CD4-positive, alpha-beta T cell treated with Interferon gamma for 1 hour (primary cell): ENCODE data around the gene ANKMY1.

ENCODE experiments used
- DNase-seq: peaks from one replicate; pipeline ENCODE4 v3.0.0-alpha.2; 2020

Gene ANKMY1

DNA sequence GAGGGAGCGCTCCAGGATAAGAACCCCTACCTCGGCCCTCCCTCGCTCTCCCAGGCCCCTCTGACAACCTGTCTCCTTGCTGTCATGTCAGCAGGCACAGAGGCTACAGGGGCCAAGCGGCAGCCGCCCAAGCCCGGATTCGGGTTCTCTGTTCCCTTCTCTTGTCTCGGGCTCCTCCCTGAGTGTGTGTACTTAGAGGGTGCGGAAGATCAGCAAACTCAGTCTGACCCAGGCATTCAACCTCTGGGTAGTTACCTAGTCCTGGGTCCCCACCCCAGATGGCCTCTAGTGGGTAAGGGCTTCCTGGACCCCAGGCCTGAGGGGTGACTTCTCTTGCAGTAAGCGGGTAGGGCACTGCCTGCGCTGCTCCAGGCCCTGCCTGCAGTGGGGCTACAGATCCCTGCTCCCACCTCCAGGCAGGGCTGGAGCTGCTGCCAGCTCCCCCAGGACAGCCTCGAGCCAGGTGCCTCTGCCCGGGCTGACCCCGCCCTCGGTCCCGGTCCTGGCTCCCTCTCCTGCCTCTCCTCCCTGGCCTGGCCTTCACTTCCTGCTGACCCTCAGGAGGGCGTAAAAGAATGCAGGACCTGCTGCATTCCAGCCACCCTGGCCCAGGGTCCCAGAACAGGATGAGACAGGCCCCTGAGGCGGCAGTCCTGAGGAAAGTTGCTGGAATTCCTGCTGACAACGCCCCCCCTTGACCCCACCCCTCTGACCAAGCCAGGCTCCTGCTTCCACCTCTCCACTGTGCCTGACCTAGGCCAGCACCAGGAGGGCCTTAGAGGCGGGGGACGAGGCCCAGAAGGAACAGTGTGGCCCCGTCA lies 100.4 kb downstream of the ANKMY1 start:
- no peak for DNase-seq

DNA sequence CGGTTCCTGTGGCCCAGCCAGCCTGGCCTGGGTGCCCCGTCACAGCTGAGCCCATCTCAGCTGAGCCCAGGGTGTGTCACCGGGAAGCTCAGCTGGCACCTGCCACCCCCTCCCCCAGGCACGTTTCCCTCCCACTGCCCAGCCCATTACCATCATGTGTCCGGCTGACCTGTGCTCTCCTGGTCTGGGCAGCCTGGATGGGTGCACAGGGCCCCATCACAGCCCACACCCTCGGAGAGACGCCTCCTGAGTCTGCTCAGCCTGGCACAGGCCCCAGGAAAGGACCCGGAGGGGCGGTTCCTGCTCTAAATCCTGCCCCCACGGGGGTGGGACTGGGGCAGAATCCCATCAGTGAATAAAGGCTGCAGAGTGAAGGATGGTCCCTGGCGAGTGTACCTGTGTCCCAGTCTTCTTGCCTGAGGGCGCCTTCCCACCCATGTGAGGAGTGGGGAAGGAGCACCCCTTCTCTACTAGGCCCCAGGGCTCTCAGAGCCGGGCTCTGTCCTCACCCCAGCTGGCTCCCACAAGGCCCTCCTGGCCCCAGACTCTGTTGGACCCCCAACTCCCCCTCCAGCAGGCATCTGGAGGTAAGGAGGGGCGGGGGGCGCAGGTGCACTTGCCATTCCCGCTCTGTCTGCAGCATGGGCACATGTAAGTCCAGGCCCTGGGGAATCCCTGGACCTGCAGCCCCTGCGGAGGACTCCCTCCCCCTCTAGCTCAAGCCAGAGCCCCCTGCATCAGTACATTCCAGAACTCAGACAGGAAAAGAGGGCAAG lies 101.2 kb downstream of the ANKMY1 start:
- DNase-seq: no peak

DNA sequence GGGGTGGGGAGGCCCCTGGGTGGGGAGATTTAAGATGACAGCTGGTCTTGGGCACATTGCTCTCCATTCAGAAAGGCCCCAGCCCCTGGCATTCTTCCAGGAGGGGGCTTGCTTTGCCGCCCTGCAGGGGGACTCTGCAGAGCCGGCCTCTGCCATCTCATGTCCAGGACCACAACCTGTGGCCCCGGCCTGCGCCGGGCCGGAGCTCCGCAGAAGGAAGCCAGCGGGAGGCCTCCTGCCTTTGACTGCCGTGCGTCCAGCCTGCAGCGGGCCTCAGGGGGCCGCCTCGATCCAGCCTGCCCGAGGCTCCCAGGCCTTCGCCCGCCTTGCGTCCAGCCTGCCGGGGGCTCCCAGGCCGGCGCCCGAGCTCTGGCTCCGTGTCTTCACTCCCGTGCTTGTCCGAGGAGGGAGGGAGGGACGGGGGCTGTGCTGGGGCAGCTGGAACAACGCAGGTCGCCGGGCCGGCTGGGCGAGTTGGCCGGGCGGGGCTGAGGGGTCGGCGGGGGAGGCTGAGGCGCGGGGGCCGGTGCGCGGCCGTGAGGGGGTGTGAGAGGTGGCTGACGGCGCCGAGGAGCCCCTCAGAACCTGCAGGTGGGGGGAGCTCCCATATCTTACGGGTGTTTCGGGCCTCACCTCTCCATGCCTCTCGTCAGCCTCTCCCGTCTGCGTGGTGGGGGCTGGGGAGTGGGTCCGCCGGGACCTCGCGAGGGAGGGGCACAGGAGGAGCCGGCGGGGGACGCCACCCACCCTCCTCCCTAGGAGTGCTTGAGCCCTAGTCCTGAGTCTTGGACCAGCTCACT lies 101.9 kb downstream of the ANKMY1 start:
- DNase-seq: no peak

DNA sequence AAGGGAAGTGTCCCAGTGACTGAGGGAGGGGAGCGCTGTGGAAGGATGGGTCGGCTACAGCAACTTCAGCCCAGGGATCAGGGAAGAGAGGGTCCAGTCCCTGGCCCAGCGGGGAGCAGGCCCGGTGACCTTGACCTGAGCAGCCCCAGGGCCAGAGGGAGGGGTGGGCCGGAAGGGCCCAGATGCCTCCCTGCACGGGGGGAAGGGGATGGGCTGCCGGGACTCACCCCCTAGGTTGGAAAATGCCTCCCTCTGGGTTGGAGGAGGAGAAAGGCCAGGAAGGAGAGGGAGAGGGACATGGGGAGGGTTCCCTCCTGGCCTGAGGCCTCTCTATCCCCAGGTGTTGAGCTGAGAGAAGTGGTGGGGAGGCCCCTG lies 102.5 kb downstream of the ANKMY1 start:
- DNase-seq: no peak

DNA sequence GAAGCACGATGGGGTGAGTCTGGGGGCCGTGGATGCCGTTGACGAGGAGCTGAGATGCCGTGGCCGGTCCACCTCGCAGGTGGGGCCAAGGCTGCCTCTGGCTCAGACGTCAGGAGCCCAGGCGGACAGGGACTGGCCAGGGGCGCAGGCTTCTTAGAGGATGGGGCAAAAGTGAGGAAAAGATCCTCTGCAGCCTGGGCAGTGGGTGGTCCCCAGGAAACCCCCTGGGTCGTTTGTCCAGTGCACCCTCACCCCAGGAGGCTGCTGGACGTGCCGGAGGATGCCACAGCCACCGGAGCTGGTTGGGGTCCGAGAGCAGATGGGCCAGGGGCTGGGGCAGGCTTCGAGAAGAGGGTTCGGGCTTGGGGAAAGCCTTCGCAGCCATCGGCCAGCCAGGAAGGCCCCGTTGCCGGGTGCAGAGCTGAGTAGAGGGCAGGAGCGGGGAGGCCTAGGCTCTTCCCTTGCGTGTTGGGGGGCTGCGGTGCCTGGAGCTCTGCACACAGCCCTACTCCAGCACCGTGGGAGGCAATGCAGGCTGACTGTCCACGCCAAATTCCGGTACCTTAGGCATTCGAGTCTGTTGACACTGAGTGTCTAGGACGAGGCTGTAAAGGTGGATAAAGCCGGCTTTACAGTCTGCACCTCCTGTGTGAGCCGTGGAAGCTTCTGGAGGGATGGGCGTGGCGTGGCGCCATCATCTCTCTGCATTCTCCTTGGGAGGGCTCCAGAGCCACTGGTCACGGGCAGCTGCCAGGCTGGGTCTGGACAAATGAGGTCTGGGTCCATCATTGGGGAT lies 103.5 kb downstream of the ANKMY1 start:
- DNase-seq: no peak

DNA sequence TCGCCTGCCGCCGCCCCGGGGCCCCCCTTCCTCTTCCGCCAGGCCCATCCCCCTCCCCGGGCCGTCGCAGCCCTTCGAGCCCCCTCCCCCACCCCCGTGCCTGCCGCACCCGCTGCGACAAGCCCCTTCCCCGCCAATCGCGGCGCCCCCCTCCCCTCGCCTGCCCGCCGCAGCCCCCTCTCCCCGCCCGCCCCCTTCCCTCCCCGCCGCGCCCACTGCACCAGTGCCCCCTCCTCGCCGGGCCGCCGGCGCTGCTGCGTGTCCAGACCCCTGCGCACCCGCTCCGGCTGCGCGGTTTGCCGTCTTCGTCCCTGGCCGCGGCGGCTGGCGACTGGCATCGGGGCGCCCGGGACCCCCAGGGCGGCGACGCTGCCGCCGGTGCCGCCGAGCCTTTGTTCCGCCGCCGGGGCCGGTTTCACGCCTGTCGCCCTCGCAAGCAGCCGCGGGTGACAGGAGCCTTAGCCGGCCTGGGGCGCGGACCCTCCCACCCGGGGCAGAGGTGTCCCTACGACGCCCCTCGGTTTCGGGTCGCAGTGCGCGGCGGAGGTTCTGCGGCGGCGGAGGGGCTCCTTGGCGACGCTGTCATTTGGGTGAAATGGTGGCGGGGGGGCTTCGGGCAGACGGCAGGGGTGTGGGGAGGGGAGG lies 104.2 kb downstream of the ANKMY1 start:
- no peak for DNase-seq

DNA sequence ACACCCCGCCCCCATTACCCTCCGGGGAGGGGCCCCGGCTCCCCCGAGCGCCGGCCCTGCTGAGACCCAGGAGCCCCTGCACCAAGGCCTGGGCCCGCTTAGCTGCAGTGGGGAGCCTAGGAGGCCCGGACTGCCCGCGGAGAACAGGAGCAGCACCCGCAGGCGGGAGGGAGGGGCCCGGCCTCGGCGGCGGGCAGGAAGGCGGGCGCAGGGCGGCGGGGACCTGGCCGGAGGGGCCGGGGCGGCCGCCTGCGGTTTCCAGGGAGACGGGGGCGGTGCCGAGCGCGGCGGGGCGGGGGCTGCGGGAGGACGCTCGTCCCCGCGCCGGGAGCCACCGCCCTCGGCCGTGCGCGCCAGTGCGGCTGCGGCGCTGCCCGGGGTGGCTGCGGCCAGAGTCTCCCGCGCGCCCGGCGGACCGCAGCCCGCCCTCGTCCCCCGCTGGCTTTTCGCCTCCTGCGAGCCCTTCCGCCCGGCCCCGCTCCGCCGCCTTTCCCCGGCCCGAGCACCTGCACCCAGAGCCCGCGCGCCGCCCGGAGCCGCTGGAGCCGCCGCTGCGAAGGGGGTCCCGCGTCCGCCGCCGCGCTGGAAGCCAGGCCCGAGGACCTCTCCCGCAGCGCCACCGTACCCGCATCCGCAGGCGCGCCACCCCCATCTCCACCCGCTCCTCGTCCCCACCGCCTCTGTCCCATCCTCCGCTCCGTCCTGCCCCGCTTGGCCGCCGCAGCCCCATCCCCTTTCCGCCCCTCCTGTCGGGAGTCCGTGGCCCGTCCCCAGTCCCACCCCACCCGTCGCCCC lies 105.1 kb downstream of the ANKMY1 start:
- DNase-seq: no peak

DNA sequence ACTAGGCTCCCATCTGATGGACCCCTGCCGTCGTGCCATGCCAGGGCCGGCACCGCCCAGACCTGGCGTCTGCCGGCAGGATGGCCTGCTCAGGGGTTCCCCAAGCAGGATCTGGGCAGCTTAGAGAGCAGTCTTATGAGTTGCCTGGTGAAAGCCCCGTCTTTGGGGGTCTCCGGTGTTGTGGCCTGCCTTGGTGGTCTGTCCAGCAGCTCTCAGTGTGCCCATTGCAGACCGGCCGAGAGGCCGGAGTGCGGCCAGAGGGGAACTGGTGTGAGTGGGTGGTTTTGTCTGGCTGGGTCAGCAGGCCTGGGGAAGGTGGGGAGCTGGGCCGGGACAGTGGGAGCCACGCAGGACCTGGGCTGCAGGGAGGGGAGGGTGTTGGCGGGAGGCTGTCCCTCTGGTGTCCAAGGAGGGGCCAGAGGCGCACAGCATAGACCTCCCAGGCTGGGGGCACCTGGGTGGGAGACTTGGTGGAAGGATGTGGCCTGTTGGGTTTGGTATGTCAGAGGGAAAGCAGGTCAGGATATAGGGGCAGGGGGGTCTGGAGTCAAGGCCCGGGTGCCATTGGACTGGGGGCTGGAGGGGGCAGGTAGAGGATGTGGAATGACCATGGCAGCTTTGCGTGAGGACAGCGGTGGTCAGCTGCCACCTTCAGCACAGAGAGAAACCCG lies 105.9 kb downstream of the ANKMY1 start:
- no peak for DNase-seq

DNA sequence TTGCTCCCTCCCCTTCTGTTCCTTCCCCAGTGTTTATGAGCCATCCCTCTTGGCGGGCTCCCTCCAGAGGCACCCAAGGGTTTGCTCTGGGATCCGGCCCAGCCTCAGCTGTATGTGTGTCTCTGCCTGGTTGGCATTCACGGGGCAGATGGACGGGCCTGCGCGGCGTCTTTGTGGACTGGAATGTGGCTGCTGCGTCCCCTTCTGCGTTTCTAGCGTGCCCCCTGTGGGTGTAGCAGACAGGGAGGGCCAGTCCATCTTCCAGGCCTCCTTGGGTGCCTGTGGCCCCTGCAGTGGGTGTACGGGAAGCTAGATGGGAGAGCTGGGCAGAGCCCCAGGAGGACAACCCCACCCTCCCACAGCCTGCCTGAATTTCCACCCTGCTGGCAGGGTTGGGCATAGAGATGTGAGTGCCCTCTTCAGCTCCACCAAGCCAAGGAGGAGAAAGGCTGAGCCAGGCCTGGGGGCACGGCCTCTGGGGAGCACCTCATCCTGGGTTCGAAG lies 106.6 kb downstream of the ANKMY1 start:
- no peak for DNase-seq

DNA sequence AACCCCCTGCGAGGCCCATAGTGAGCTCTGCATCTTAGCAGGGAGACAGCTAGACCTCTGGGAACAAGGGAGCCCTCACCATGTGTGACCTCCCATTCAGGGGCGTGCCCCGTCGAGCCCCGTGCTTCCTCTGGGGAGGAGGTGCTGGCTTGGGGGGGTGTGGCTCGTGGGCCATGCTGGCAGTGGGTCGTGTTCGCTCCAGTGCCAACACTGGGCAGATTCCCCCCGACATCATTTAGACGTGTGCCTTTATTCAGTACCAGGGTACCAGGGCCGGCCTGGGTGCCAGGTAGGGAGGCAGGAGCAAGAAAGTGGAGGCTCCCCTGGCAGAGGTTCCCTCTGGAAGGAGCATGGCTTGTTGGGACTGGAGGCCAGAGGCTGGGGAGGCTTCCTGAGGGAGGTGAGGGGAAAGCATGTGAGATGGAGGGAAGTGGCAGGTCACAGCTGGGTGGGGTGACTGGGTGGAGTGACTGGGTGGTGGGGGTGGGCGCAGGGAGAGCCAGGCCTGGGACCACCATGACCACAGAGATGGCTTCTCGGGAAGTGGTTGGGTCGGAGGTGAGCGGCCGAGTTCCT lies 107.2 kb downstream of the ANKMY1 start:
- DNase-seq: no peak

DNA sequence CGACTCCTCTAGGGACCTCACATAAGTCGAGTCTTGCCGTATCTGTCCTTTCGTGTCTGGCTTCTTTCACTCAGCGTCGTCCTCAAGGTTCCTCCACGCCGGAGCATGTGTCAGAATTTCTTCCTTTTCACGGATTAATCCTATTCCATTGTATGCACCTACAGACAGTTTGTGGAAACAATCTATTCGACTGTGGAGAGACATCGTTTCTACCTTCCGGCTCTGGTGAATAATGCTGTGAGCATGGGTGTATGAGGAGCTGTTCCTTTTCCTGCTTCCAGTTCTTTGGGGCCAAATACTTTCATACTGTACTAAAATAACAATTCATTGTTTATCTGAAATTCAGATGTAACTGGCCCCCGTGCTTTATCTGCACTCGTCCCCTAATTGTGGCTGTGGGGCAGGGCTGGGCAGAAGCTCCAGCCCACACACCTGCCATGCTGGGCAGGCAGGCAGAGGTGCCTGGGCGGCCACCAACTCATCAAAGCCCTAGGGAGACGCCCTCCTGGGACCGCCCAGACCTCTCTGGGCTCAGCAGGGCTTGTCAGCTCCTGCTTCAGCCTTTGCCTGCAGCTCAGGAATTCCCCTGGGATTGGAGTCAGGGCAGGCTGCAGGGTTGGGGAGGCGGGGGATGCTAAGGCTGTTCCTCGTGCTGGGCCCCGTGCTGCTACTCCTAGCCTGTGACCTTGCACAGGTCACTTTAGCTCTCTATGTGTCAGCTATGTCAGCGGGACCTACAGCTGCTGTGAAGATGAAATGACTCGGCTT lies 107.8 kb downstream of the ANKMY1 start:
- no peak for DNase-seq

DNA sequence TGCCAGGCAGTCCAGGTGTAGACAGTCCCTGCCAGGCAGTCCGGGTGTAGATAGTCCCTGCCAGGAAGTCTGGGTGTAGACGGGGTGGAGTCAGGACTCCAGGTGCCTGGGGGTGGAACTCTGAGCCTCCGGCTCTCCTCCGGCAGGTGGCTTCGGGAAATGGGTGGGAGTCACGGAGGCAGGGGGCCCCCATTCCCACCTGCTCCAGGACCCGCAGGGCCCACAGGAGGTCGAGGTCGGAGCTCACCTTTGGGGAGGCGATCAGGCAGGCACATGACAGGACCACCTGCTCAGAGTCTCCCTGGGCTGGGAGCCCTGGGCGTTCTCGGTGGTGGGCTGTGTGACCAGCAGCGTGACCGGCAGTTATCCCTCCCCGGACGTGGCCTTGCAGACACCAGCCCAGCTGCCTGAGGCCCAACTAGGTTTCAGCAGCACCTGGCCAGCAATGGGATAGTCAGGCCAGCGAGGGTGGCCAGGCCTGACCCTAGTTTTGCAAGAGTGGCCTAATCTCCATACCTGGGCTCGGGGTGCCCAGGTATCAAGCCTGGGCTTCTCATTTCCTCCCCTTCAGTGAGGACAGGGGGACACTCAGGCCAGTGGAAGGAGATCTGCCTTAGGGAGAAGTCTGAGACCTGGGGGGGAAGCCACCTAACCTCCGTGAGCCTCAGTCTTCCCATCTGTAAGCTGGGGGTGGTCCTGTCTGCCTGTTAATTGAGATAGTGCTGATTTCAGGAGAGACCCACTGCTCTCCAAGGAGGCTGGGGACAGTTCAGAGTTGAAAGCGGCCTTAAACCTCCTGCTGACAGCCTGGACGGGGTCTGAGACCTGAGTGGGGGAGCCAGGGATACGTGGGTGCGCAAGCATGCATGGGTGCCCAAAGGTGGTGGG lies 109.2 kb downstream of the ANKMY1 start:
- no peak for DNase-seq

DNA sequence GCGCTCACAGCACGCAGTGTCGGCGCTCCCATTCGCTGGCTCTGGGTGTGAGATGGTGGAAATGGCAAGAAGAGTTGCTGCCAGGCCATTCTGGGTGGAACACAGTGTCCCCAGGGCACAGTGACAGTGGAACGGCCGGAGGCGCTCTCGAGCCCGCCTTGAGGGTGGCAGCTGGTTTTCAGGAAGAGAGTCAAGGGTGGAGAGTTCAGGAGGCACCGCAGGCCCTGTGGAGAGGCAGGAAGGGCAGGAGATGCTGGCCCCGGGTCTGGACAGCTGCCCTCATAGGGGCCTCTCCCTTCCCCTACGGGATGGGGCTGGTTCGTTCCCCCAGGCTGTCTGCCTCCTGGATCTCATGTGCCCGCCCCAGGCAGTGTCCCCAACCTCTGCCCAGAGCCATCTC lies 109.9 kb downstream of the ANKMY1 start:
- DNase-seq: no peak

DNA sequence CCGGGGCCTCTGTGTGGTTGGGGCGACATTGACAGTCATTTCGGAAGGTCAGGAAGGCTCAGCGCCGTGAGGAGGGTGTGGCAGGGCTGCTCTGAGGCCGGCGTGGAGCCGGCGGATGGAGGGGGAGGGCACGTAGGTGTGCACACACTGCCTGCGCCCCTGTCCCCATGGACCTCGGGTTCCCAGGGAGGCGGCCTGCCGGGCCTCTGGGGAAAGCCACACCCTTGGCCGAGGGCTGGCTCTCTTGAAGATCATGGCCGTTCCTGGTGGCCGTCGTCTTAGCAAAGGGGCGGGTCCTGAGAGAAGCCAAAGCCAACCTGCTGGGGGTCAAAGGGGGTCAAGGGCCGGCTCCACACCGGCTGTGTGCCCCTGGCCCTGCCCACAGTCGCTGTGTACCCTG lies 110.5 kb downstream of the ANKMY1 start:
- no peak for DNase-seq

DNA sequence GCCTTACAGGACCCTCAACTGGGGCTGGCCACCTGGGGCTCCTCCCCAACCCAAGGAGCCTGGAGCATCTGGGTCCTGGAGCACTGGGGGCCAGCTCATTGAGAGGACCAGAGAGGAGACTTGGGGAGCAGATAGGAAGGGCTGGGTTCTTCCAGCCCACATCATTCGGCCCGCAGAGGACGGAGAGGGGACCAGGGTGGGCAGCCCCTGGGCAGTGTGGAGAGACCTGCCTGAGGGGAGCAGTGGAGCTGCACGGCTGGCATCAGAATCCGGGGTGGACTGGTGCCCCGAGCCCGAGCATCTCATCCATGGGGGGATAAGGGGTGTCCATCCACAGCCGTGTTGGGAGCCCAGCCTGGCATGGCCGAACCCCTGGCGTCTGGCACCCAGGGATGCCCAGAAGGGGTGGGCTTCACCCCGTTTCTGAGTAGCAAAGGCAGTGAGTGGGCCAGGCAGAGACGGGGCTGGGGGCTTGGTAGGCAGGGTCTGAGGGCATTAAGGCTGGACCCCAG lies 111.1 kb downstream of the ANKMY1 start:
- no peak for DNase-seq

DNA sequence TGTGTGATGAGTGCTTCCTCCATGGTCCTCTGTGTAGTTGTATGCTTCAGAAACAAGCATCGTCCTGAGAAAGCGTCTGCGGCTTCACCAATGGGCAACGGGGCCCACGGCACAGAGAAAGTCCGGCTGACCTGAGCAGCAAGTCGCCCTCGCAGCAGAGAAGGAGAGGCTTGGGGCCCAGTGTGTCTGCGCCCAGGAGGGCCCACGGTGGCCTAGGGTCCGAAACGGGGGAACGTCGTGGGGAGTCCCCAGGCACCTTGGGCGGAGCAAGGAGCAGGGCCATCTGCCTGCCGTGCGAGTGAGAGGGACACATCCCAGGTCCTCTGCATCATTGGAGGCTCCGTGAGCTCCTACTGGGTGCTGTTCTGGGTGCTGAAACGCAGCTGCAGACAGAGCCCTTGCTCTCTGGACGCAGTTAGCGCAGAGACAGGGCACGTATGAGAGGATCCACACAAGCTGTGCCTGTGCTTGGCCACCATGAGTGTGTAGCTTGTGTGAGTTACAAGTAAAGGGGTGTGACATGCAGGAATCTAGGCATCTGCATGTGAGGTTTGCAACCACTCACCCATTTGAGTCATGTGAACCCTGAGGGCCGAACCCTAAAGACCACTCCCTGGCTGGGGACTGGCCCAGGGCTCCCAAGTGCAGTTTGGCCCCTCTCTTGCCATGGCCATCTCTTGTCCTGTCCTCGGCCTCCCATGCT lies 111.7 kb downstream of the ANKMY1 start:
- DNase-seq: no peak

DNA sequence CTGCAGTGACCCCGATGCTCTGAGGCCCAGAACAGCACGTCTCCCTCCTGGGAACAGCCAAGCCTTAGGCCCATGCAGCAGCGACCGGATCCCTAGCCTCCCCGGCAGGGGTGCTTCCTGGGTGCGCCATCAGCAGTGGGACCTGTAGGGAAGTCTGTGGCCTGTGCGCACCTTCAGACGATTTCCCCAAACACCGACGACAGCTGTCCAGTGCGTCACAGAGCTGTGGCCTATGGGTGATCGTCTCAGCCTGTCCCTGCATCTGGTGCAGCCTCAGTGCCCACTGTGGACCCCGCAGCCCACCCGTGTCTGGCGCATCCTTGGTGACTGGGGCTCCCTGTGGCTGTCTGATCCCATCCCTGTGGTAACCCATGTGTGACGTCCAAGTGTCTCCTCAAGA lies 113.3 kb downstream of the ANKMY1 start:
- DNase-seq: no peak
